MM.1S (cell line): ENCODE data around the gene NUP62CL.

ENCODE experiments used
- DNase-seq: peaks from one replicate; pipeline ENCODE4 v3.0.0-alpha.2; 2015
- H2AFZ ChIP-seq: fragments of 300-600 bp; sonication (generic); 2 replicates; pipeline ENCODE4 v1.6.0; 2016; ENCODE audit warnings: antibody characterized with exemption, low read length
- H3F3A ChIP-seq: fragments of 300-600 bp; sonication (generic); 2 replicates; pipeline ENCODE4 v1.6.1; 2016; ENCODE audit warnings: mild to moderate bottlenecking, antibody characterized with exemption, low read length, moderate library complexity, mixed read lengths; ENCODE audit not compliant: insufficient read depth
- H3K27ac ChIP-seq: fragments of 300-600 bp; sonication (generic); 2 replicates; pipeline ENCODE4 v1.5.1; 2016; ENCODE audit warnings: mild to moderate bottlenecking, low read length
- H3K27me3 ChIP-seq: fragments of 300-600 bp; sonication (generic); replicated peaks from 2 replicates; pipeline ENCODE4 v1.6.0; 2016; ENCODE audit warnings: low read length; ENCODE audit not compliant: insufficient read depth
- H3K36me3 ChIP-seq: fragments of 300-600 bp; sonication (generic); replicated peaks from 2 replicates; pipeline ENCODE4 v1.6.1; 2016; ENCODE audit warnings: mild to moderate bottlenecking, low read length, mixed read lengths; ENCODE audit not compliant: insufficient read depth
- H3K4me1 ChIP-seq: fragments of 300-600 bp; sonication (generic); 2 replicates; pipeline ENCODE4 v1.6.1; 2016; ENCODE audit warnings: low read length, mixed read lengths
- H3K4me2 ChIP-seq: fragments of 300-600 bp; sonication (generic); 2 replicates; pipeline ENCODE4 v1.6.0; 2016; ENCODE audit warnings: low read depth, low read length
- H3K4me3 ChIP-seq: fragments of 300-600 bp; sonication (generic); 2 replicates; pipeline ENCODE4 v1.5.1; 2016; ENCODE audit warnings: low read length, mixed read lengths
- H3K79me2 ChIP-seq: fragments of 300-600 bp; sonication (generic); 2 replicates; pipeline ENCODE4 v1.6.1; 2016; ENCODE audit warnings: mixed run types, low read length, mixed read lengths
- H3K9ac ChIP-seq: fragments of 300-600 bp; sonication (generic); 2 replicates; pipeline ENCODE4 v1.6.1; 2016; ENCODE audit warnings: low read length, mixed read lengths
- H3K9me2 ChIP-seq: fragments of 300-600 bp; sonication (generic); replicated peaks from 2 replicates; pipeline ENCODE4 v1.6.1; 2016; ENCODE audit warnings: mild to moderate bottlenecking, low read length, mixed read lengths; ENCODE audit not compliant: insufficient read depth
- H3K9me3 ChIP-seq: fragments of 300-600 bp; sonication (generic); replicated peaks from 2 replicates; pipeline ENCODE4 v1.6.1; 2016; ENCODE audit warnings: mild to moderate bottlenecking, low read length, mixed read lengths; ENCODE audit not compliant: insufficient read depth
- H4K20me1 ChIP-seq: fragments of 300-600 bp; sonication (generic); 2 replicates; pipeline ENCODE4 v1.6.1; 2016; ENCODE audit warnings: mild to moderate bottlenecking, low read length, moderate library complexity, mixed read lengths; ENCODE audit not compliant: insufficient read depth
- CTCF ChIP-seq: fragments of 300-600 bp; sonication (generic); IDR thresholded peaks from 2 replicates; pipeline ENCODE4 v1.5.1; 2016; ENCODE audit warnings: antibody characterized with exemption, low read length, mixed read lengths
- EZH2 ChIP-seq: fragments of 300-600 bp; sonication (generic); optimal IDR thresholded peaks from 2 replicates; pipeline ENCODE3; 2017; ENCODE audit warnings: low read depth, mild to moderate bottlenecking, antibody characterized with exemption, low read length, mixed read lengths
- EZH2phosphoT487 ChIP-seq: fragments of 300-600 bp; sonication (generic); IDR thresholded peaks from 2 replicates; pipeline ENCODE4 v1.6.1; 2018; ENCODE audit warnings: antibody characterized with exemption, low read length

The NUP62CL gene

GRCh38 chrX:107119283-107119682, 87.0 kb downstream of the NUP62CL start:
- H2AFZ ChIP-seq = peak overlapping the region; percentile 75
- no peaks in the 10 kb centered on the region for H3K27me3 ChIP-seq
- peak overlapping the region; percentile 76; the same call in 1 of the 2 replicates for H3K9ac ChIP-seq
- no peaks in the 10 kb centered on the region for H3F3A ChIP-seq
- no peak for DNase-seq
- H3K4me3 ChIP-seq = peak overlapping the region; percentile 71
- no peaks in the 10 kb centered on the region for H3K4me1 ChIP-seq
- H3K4me2 ChIP-seq = peak overlapping the region; percentile 90
- H3K9me3 ChIP-seq = no peaks in the 10 kb centered on the region
- H3K79me2 ChIP-seq = peaks cover 9% of the 10 kb centered on the region
- H3K9me2 ChIP-seq = no peaks in the 10 kb centered on the region
- no peaks in the 10 kb centered on the region for H3K36me3 ChIP-seq
- no peaks in the 10 kb centered on the region for H4K20me1 ChIP-seq
- H3K27ac ChIP-seq = 0 out of 2 replicates have a peak overlapping the region, but pooled peaks have one; percentile 2
- no peak for TF ChIP-seq EZH2
- TF ChIP-seq EZH2phosphoT487 = no peak
- no peak for TF ChIP-seq CTCF

- Histone ChIP-seq H2AFZ (peak within 1 kb of the TSS; percentile 75), H3K9ac (peak within 1 kb of the TSS; percentile 76), H3K4me1 (no peaks in the 10 kb centered on the region), H3K27me3 (no peaks in the 10 kb centered on the region), H3K9me3 (no peaks in the 10 kb centered on the region), H3K27ac (peak within 1 kb of the TSS; percentile 71; the same call in 1 of the 2 replicates), H3K4me2 (peak within 1 kb of the TSS; percentile 90), H3K4me3 (peak within 1 kb of the TSS; percentile 71), H3K9me2 (no peaks in the 10 kb centered on the region), H3K36me3 (no peaks in the 10 kb centered on the region; the same call in 1 of the 2 replicates), H3F3A (no peaks in the 10 kb centered on the region), H4K20me1 (no peaks in the 10 kb centered on the region), H3K79me2 (peaks cover 9% of the 10 kb centered on the region)
- TF ChIP-seq EZH2phosphoT487 (no peak), CTCF (no peak), EZH2 (no peak)
- peak; percentile 85 for DNase-seq
Measured at GRCh38 chrX:107118322-107119147, 87.7 kb downstream of the NUP62CL start, which contains the start of gene RBM41. Gene RBM41 (minus strand): TSS chrX:107118822. CDS start chrX:107118773, 49 bp downstream.

- Histone ChIP-seq H3K79me2 (peaks cover 9% of the 10 kb centered on the region), H4K20me1 (no peaks in the 10 kb centered on the region), H3K27me3 (no peaks in the 10 kb centered on the region), H3K36me3 (no peaks in the 10 kb centered on the region; the same call in 1 of the 2 replicates), H3K4me2 (peak overlapping the region; percentile 90; the same call in 1 of the 2 replicates), H3K9me2 (no peaks in the 10 kb centered on the region), H3K9ac (peak overlapping the region; percentile 76), H3F3A (no peaks in the 10 kb centered on the region), H3K27ac (peak overlapping the region; percentile 71; the same call in 1 of the 2 replicates), H3K4me1 (no peaks in the 10 kb centered on the region), H3K9me3 (no peaks in the 10 kb centered on the region), H3K4me3 (peak overlapping the region; percentile 71), H2AFZ (peak overlapping the region; percentile 75)
- peak; percentile 55 for DNase-seq
- TF ChIP-seq CTCF = no peak
- no peak for TF ChIP-seq EZH2phosphoT487
- TF ChIP-seq EZH2 = no peak
Measured at GRCh38 chrX:107117993-107118321, 88.3 kb downstream of the NUP62CL start.
